HFF-Myc (cell line): ENCODE measurements around the gene KRTAP4-9.
"Not testable (repeated sequence)": the region's sequence is repeated elsewhere in the genome, so short reads cannot be mapped to it uniquely, and the experiment has no call there.

Experiments
- DNase-seq: peaks from one replicate; pipeline ENCODE4 v3.0.0-alpha.2; 2011; ENCODE audit warnings: low read depth; ENCODE audit errors: extremely low read depth
- H3K4me3 ChIP-seq: replicated peaks from 2 replicates; pipeline ENCODE4 v1.5.1; 2011; ENCODE audit warnings: low read depth, mild to moderate bottlenecking, control low read depth, low read length
- TF ChIP-seq, protein P1 (sequence below): IDR thresholded peaks from 2 replicates; pipeline ENCODE4 v1.5.1; 2012; ENCODE audit warnings: mild to moderate bottlenecking, low read depth, low read length, control low read depth; ENCODE audit errors: missing control alignments

Gene KRTAP4-9

GRCh38 chr17:41101586-41102259, 3.5 kb upstream of the KRTAP4-9 start, which contains the start of gene KRTAP4-16:
KRTAP4-16 (minus strand) TSS chr17:41102209; CDS start chr17:41102209, 0 bp downstream.
- no peak within 1 kb of the TSS for H3K4me3 ChIP-seq
- no peak for DNase-seq

GRCh38 chr17:41103896-41104295, 1.3 kb upstream of the KRTAP4-9 start:
- H3K4me3 ChIP-seq, result no peak overlapping the region
- TF ChIP-seq, protein P1, sequence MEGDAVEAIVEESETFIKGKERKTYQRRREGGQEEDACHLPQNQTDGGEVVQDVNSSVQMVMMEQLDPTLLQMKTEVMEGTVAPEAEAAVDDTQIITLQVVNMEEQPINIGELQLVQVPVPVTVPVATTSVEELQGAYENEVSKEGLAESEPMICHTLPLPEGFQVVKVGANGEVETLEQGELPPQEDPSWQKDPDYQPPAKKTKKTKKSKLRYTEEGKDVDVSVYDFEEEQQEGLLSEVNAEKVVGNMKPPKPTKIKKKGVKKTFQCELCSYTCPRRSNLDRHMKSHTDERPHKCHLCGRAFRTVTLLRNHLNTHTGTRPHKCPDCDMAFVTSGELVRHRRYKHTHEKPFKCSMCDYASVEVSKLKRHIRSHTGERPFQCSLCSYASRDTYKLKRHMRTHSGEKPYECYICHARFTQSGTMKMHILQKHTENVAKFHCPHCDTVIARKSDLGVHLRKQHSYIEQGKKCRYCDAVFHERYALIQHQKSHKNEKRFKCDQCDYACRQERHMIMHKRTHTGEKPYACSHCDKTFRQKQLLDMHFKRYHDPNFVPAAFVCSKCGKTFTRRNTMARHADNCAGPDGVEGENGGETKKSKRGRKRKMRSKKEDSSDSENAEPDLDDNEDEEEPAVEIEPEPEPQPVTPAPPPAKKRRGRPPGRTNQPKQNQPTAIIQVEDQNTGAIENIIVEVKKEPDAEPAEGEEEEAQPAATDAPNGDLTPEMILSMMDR, result no peak
- DNase-seq, result no peak

More at GRCh38 chr17:41101586-41102259, 3.5 kb upstream of the KRTAP4-9 start, which contains the start of gene KRTAP4-16:
- TF ChIP-seq, protein P1, result no peak

DNA sequence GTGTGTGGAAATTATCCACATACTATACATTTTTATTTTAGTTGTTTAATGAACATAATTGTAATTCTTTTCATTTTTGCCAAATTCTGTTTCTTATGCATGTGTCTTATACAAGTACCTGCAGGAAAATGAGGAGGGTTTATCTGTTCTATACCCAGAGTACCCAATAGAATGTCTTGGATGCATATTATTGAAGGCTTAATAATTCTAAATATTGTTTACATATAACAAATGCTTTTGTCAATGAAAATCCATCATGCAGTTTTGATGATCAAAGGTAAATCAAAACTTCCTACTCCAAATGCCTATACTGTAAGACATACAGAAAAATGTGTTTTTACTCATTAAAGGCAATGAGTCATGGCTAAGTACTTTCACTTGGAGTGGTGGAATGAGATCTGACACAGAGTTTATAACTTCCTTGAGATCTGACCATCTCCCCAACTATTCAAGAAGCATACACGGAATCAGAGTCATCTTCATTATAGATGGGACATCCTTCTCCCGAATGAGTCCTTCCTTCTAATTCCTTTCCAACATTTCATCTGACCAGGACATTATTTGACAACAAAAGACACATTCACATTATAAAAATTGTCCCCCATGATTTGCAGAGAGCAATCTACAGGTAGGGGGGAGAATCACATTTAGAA, 677 bp upstream of the KRTAP4-9 start:
- not testable (repeated sequence) for DNase-seq

GRCh38 chr17:41107941-41108450, 2.8 kb downstream of the KRTAP4-9 start:
- DNase-seq, result no peak
- TF ChIP-seq, protein P1, result no peak
- H3K4me3 ChIP-seq, result no peak overlapping the region

More for the DNA sequence above, 677 bp upstream of the KRTAP4-9 start:
- H3K4me3 ChIP-seq, result not testable (repeated sequence)

DNA sequence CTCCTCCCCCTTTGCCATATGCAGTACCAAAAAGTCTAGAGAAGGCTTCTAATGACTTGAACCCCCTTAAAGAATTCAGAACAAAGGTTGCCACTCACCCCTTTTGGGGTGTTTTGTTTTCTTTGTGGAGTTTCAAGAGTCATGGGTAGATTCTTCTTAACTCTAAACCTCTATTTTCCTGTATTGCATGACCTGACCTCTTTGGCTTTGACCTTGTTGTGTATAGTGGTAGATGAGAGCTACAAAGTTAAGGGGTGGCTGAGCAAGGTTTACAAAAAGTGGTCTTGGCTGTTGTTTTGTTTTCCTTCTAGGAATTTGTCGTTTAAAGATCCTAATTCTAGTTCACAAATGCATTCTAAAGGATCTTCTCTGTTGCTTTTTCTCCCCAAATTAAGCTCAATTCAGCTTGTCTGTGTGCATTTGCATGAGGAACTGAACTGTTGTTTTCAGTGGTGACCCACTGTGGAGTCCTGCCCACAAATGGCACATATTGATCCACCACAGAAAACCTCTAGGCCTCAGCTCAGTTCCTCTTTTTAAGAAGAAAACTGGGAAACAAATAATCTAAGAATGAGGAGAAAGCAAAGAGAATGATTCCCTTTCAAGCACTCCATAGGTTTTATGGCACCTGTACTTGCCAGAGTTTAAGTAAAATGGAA, 3.7 kb downstream of the KRTAP4-9 start:
- not testable (repeated sequence) for DNase-seq, H3K4me3 ChIP-seq

- TF ChIP-seq, protein P1, result no peak
- DNase-seq, result no peak
- H3K4me3 ChIP-seq, result no peak overlapping the region
Observed at GRCh38 chr17:41111151-41111885, 6.1 kb downstream of the KRTAP4-9 start.

DNA sequence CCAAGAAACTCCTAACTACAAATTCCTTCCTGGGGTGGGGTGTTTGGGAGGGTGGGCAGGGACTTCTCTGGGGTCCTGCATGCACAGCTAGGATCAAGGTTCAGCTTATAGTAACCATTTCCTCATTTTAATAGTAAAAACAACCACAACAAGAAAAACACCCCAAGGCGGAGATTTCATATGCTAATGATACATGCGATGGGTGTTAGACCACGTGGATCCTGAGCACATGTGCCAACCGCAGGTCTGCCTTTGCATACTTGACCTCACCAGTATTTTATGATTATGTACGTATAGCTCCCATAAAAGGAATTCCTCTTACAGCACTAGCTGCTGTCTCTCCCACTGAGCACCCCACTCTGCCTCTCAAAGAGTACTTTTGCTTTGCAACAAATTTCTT, 11.1 kb downstream of the KRTAP4-9 start:
- TF ChIP-seq, protein P1, result no peak
- no peak for DNase-seq
- no peak overlapping the region for H3K4me3 ChIP-seq

DNA sequence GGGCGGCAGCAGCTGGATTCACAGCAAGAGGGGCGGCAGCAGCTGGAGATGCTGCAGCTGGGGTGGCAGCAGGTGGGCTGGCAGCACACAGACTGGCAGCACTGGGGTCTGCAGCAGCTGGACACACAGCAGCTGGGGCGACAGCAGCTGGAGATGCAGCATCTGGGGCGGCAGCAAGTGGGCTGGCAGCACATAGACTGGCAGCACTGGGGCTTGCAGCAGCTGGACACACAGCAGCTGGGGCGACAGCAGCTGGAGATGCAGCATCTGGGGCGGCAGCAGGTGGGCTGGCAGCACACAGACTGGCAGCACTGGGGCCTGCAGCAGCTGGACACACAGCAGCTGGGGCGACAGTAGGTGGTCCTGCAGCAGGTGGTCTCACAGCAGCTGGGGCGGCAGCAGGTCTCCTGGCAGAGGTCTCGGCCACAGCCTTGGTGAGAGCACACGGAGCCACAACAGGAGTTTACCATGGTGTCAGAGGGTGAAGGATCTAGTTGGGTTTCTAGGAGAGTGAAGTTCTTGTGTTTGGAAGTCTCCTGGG, 12.7 kb downstream of the KRTAP4-9 start, which contains the start of gene KRTAP4-11:
Gene KRTAP4-11, minus strand, starts transcription at position 528 of the 541 bp plus-strand sequence. Its CDS starts 58 bp downstream, at position 470.
- not testable (repeated sequence) for H3K4me3 ChIP-seq, DNase-seq
